T-helper 1 cell treated with Interleukin-12 subunit alpha and Interleukin-12 subunit beta and Interleukin-4 antibody, amounts not matched to agents 30 ng/mL and 1 ng/mL, for 36 hours (primary cell): ENCODE measurements around the gene TNFAIP1. TPM values are rescaled to one million over a fixed set of nuclear protein-coding genes. Genes with fewer than 3 reads are reported as not detected.

ENCODE experiments used
- intact Hi-C: fragments of 100-400 bp; cut with micrococcal nuclease; formaldehyde crosslinking; loops from one replicate; pipeline ENCODE4 v1.15.1; 2024
- total RNA-seq: library from RNA; stranded (reverse); gene quantifications from 2 replicates; pipeline ENCODE4 v1.2.3, GENCODE V29; 2022

Gene TNFAIP1
- total RNA-seq, 1 donor from 2014 or later, result 32.4 TPM

- intact Hi-C loops, result no loop called here
These were observed 8.4 kb downstream of the TNFAIP1 start for GRCh38 chr17:28344011-28344410.

GRCh38 chr17:28344435-28344901 lies 8.9 kb downstream of the TNFAIP1 start:
- intact Hi-C loops, result no loop called here

- intact Hi-C loops, result no loop called here
These were observed 10.0 kb downstream of the TNFAIP1 start for GRCh38 chr17:28345419-28346198.

GRCh38 chr17:28346199-28346580 lies 10.6 kb downstream of the TNFAIP1 start:
- intact Hi-C loops, result no loop called here

- intact Hi-C loops, result no loop called here
These were observed 11.2 kb downstream of the TNFAIP1 start for GRCh38 chr17:28346746-28347246.

- intact Hi-C loops, result no loop called here
These were observed 11.8 kb downstream of the TNFAIP1 start for GRCh38 chr17:28347261-28347891.

DNA sequence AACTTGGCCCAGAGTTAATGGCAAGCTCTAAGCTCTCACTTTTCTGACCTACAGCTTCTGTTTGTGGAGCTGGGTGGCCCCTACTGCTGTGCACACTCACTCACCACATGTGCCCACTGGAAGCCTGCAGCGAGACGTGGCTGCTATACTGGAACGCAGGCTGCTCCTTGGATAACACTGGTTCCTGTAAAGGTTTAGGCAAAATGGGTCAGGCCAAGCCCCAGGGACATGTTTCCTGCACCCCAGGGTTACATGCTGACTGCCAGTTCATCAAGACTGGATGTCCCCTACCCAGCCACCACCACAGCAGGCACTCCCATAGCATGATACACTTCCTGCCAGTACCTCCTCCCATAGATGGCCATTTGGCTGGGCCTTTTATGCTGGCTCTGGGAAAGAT lies 13.4 kb downstream of the TNFAIP1 start:
- intact Hi-C loops, result no loop called here

DNA sequence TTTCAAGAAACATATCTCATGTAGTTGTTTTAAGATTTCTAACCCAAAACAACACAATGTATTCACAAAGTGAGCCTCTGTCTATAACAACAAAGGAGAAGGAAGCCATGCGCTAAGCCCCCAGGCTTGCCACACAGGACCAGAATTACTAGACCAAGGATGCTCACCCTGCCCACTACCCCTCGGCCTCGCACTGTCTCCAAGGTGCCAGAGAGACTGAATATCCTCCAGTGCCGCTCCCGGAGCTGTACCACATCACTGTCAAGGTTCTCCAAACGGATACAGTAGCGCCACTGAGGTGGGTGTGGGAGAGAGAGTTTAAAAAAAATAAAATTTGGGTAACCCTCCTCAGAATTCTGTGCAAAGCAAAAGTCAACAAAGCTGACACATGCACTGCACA lies 14.7 kb downstream of the TNFAIP1 start:
- intact Hi-C loops, result no loop called here

DNA sequence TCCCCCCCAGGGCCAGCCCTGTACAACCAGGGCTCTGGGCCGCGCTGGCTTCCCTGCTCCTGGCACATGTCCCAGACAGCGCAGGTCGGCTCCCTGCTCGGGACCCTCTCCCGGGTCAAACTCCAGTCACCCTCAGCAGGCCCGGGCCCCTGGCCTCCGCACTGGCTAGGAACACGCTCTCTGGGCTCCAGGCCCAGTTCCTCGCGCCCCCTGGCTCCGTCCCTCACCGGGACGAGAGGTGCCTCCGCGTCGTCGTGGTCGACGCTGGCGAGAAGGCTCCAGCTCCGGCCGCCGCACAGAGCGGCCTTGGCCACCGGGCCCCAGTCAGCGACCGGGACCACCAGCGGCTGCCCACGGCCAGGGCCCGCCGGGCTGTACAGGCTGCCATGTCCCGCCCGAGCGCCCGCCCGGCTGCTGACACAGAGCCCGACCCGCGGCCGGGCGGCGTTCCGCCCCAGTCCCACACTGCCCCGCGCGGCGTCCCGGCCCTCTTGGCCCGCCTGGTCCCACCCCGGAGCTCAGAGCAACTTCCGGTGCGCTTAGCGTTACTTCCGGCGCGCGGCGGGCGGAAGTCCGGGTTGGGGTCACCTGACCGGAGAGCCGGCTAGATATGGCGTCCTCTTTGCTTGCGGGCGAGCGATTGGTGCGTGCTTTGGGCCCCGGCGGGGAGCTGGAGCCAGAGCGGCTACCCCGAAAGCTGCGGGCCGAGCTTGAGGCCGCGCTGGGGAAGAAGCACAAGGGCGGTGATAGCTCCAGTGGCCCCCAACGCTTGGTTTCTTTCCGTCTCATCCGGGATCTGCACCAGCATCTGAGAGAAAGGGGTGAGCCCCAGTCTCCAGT lies 21.7 kb downstream of the TNFAIP1 start, which contains the start of gene POLDIP2:
Gene POLDIP2 (minus strand): TSS at position 467 of the 840 bp plus-strand sequence. CDS start 79 bp downstream, at position 388.
- intact Hi-C loops, result loop anchor here (1.0 to 5.0 kb wide), 10 partner anchors 14 to 596 kb away; partner anchors contain the start of genes IFT20, SARM1, SPAG5 and TMEM97

DNA sequence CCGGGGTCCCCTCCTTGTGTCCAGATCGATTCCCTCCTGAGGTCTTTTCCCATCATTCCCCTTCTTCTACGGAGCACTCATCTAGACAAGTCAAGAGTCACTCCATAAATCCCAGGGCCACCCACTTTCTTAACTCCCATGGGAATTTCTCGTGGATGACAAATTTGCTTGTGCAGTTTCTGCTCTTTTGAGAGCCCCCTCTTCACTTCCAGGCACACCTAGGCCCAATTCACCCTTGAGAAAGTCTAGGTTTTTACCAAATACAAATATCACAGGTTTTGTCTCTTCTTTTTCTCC lies 22.3 kb downstream of the TNFAIP1 start:
- intact Hi-C loops, result loop anchor here (1.0 to 5.0 kb wide), 10 partner anchors 13 to 595 kb away; partner anchors contain the start of genes IFT20, SARM1, SPAG5 and TMEM97

GRCh38 chr17:28363186-28363585 lies 27.6 kb downstream of the TNFAIP1 start:
- intact Hi-C loops, result no loop called here

DNA sequence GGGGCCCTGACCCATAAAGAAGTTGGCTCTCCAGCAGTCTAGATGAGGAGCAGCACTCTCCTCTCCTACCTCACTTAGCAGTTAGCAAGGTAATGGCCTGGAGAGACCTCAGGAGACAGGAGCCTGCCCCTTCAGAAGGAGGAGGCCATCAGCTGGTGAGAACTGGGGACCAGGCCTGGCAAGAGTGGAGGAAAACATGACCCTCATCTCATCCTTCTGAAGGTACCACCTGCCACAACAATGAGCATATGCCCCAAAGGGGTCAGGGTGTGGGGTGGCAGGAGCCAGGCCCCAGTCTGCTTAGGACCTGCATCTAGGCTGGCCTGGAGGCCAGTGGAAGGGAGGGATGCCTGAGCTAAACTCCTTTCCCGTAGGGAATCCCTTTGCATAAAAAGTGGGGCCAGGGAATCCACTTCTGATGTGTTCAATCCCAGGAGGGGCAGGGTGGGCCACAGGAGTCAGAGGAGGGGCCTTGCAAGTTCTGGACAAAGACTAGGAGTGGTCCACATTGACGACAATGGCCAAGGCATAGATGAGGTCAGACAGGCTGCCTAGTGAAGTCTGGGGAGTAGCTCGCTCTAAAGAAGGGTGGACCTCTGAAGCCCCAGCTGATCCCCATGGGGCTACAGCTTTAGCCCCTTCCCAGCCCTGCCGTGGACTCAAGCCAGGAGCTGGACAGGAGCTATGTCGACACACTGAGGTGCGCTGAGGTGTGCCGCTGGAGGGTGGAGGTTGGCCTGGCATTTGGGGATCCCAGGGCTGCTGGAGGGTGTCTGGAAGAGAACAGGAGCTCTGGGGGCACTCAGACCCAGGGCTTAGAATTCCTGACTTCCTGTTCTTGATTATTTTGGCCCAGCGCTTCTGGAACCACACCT lies 28.5 kb downstream of the TNFAIP1 start:
- intact Hi-C loops, result no loop called here

DNA sequence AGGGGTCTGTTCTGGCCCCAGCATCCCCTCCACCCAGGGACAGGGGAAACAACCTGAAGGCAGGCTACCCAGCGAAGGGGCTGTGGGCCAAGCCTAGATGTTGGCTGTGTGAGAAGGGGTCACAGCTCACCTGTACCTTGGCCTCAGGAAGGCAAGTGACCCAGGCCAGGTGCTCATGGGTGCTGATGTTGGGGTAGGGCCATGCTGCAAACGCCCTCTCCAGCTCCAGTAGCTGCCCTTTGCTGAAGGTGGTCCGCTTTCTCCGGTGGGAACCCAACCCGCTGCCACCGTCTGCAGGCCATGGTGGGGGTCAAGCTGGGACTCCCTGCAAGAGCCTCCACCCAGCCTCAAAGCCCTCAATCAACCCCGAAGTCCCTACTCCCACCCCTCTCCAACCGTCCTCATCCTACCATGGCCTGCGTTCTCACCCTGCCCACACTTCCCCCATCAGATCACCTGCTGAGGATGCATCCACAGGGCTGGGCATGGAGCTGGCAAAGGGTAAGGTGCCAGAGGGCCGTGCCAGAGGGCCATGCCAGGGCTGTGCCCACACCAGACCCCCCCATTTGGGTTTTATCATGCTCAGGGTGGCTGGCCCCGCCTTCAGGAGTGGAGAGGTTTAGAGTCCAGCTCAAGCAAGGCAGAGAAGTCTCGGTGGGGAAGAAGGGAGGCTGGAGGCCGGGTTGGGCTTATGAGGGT lies 29.3 kb downstream of the TNFAIP1 start, which contains the start of gene SEBOX:
Gene SEBOX (minus strand): TSS at position 535 of the 699 bp plus-strand sequence. CDS start 48 bp downstream, at position 487.
- intact Hi-C loops, result no loop called here

DNA sequence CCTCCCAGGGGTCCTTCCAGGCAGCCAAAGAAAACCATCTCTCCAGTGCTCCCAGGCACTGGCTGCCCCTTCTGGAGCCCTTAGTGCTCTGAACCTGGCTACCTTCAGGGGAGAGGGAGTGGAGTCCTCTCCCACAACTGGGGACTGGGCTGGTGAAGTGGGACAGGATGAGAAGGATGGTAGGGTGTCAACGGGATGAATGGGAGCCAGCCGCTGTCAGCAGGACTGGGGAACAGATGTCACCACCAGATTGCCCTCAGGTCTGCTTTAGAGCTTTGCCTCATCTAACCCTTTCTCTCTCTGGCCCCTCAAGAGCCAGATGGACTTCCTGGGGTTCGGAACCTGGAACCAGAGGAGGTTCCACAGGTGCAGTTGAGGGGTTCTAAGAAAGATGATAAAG lies 29.9 kb downstream of the TNFAIP1 start:
- intact Hi-C loops, result no loop called here

- intact Hi-C loops, result no loop called here
These were observed 31.0 kb downstream of the TNFAIP1 start for GRCh38 chr17:28366605-28367004.

- intact Hi-C loops, result no loop called here
These were observed 32.2 kb downstream of the TNFAIP1 start for GRCh38 chr17:28367641-28368305.

DNA sequence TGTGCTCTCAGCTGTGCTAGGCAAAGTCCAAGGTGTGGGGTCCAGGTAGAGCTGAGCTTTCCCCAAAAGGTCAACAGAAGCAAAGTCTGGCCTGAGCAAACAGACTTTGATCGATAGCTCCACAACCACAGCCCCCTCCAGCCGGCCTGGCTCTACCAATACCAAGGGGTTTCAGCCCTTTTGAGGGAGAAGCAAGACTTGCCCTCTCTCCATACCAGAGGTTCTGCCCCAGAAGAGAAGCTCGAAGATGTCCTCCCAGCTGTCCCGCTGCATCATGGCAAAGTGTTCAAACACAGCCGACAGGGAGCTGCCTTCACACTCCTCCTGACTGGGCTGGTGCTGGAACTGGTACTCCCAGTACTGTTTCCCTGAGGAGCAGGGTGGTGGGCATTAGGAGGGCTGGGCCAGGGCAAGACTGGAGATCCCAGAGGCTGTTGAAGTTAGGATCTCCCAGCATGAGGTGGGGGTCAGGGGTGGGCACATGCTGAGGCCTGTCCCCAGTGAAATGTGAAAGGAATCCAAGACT lies 32.8 kb downstream of the TNFAIP1 start:
- intact Hi-C loops, result no loop called here

DNA sequence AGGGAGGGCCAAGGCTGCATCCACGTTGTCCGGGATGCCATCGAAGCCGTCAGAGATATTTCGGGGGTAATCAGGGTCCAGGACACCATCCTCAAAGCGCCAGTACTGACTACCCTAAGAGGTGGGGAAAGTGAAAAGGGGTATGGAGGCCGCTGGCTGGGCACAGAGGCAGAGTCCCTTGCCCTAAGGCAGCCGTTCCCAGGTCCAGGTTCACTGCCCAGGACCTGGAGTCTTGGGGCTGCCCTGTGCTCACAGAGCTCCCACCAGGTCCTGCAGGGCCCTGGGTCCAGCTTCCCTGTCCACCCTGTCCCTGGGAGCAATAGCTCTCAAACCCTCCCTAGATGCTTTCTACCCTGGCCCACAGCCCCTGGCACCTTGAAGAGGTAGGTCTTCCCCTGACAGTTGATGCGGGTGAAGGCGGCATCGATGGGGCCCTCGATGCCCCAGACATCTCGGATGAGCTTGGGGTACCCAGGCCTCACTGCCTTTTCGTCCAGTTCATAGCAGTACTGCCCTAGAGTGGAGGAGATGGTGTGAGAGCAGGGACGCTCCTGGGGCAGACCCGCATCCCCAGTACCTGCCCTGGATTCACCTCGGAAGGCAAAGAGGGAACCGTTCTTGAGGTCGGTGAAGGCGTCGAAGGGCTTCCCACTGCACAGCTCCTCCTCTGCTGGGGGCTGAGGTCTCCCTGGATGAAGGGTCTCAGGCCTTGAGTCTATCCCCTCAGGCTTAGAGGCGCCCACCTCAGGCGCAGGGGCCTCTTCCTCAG lies 33.5 kb downstream of the TNFAIP1 start:
- intact Hi-C loops, result no loop called here
